HEK293 (cell line): ENCODE results near the gene MLH1.

Experiments used
- CTCF ChIA-PET: fragments of 350-600 bp; formaldehyde crosslinking; extraction: SDS; loops from one replicate; lab custom pipeline; 2021; ENCODE audit warnings: antibody characterized with exemption; lab: Yijun Ruan, JAX
- POLR2A ChIA-PET: fragments of 300-600 bp; formaldehyde crosslinking; extraction: SDS; loops from one replicate; lab custom pipeline; 2020; ENCODE audit warnings: antibody characterized with exemption, inconsistent platforms; lab: Yijun Ruan, JAX
- H3K27ac ChIP-seq: fragments of 200-500 bp; sonication (Bioruptor generic); 2 replicates; pipeline ENCODE4 v1.5.1; 2014; ENCODE audit warnings: low read depth, low read length, control low read depth, inconsistent platforms; ENCODE audit errors: extremely low read depth
- H3K36me3 ChIP-seq, 2 experiments: fragments of 200-500 bp in 1 of 2; sonication (Bioruptor generic) in 1 of 2; 1 replicate in 1 of 2; 2 replicates in 1 of 2; pipeline ENCODE4 v1.5.1; 2014 to 2017; ENCODE audit warnings: inconsistent platforms in 2 of 2, low read length in 2 of 2; ENCODE audit not compliant: control insufficient read depth in 2 of 2, insufficient read depth in 1 of 2
- H3K4me1 ChIP-seq: fragments of 200-500 bp; sonication (Bioruptor generic); 2 replicates; pipeline ENCODE4 v1.5.1; 2014; ENCODE audit warnings: mild to moderate bottlenecking, low read length, inconsistent platforms; ENCODE audit not compliant: control insufficient read depth, insufficient read depth
- H3K4me3 ChIP-seq: 2 replicates; pipeline ENCODE4 v1.5.1; 2011; ENCODE audit warnings: low read depth, mild to moderate bottlenecking, control low read depth, low read length, moderate library complexity
- H3K9me3 ChIP-seq: fragments of 200-500 bp; sonication (Bioruptor generic); 2 replicates; pipeline ENCODE4 v1.5.1; 2014; ENCODE audit warnings: low read depth, low read length, inconsistent platforms; ENCODE audit not compliant: control insufficient read depth, insufficient read depth
- GLIS1 ChIP-seq: fragments of 450-650 bp; formaldehyde crosslinking; IDR thresholded peaks from 2 replicates; pipeline ENCODE4 v1.5.1; 2016; ENCODE audit warnings: missing biosample characterization, missing genetic modification characterization
- KLF9 ChIP-seq: fragments of 450-650 bp; formaldehyde crosslinking; IDR thresholded peaks from 2 replicates; pipeline ENCODE4 v1.5.1; 2016; ENCODE audit warnings: missing biosample characterization, missing genetic modification characterization, low read depth
- ZBTB26 ChIP-seq: fragments of 450-650 bp; formaldehyde crosslinking; optimal IDR thresholded peaks from 2 replicates; pipeline ENCODE3; 2016; ENCODE audit warnings: missing biosample characterization, mild to moderate bottlenecking, missing genetic modification characterization
- ZBTB49 ChIP-seq: fragments of 450-650 bp; formaldehyde crosslinking; IDR thresholded peaks from 2 replicates; pipeline ENCODE4 v1.5.1; 2016; ENCODE audit warnings: missing biosample characterization, missing genetic modification characterization, low read depth
- ZBTB8A ChIP-seq: fragments of 450-650 bp; formaldehyde crosslinking; IDR thresholded peaks from 2 replicates; pipeline ENCODE4 v1.5.1; 2016; ENCODE audit warnings: missing biosample characterization, missing genetic modification characterization
- ZFP37 ChIP-seq: fragments of 450-650 bp; formaldehyde crosslinking; IDR thresholded peaks from 2 replicates; pipeline ENCODE4 v1.5.1; 2016; ENCODE audit warnings: missing biosample characterization, missing genetic modification characterization
- ZNF121 ChIP-seq: fragments of 450-650 bp; formaldehyde crosslinking; IDR thresholded peaks from 2 replicates; pipeline ENCODE4 v1.5.1; 2016; ENCODE audit warnings: missing biosample characterization, missing genetic modification characterization
- ZNF133 ChIP-seq: fragments of 450-650 bp; formaldehyde crosslinking; IDR thresholded peaks from 2 replicates; pipeline ENCODE4 v1.5.1; 2016; ENCODE audit warnings: missing biosample characterization, missing genetic modification characterization
- ZNF19 ChIP-seq: fragments of 450-650 bp; formaldehyde crosslinking; IDR thresholded peaks from 2 replicates; pipeline ENCODE4; 2016; ENCODE audit warnings: missing biosample characterization, missing genetic modification characterization, low read depth
- ZNF2 ChIP-seq: fragments of 450-650 bp; formaldehyde crosslinking; IDR thresholded peaks from 2 replicates; pipeline ENCODE4 v1.5.1; 2016; ENCODE audit warnings: missing biosample characterization, missing genetic modification characterization
- ZNF211 ChIP-seq: fragments of 450-650 bp; formaldehyde crosslinking; IDR thresholded peaks from 2 replicates; pipeline ENCODE4 v1.5.1; 2016; ENCODE audit warnings: low read depth, missing biosample characterization, missing genetic modification characterization
- ZNF214 ChIP-seq: fragments of 450-650 bp; formaldehyde crosslinking; IDR thresholded peaks from 2 replicates; pipeline ENCODE4 v1.5.1; 2017; ENCODE audit warnings: missing biosample characterization, mild to moderate bottlenecking, missing genetic modification characterization, borderline replicate concordance
- ZNF292 ChIP-seq: fragments of 450-650 bp; formaldehyde crosslinking; IDR thresholded peaks from 2 replicates; pipeline ENCODE4 v1.5.1; 2016; ENCODE audit warnings: low read depth, missing biosample characterization, missing genetic modification characterization, borderline replicate concordance
- ZNF510 ChIP-seq: fragments of 450-650 bp; formaldehyde crosslinking; IDR thresholded peaks from 2 replicates; pipeline ENCODE4 v1.5.1; 2018; ENCODE audit warnings: mild to moderate bottlenecking, missing genetic modification characterization, missing biosample characterization; ENCODE audit not compliant: insufficient replicate concordance
- ZNF623 ChIP-seq: fragments of 450-650 bp; formaldehyde crosslinking; IDR thresholded peaks from 2 replicates; pipeline ENCODE4 v1.5.1; 2016; ENCODE audit warnings: missing biosample characterization, missing genetic modification characterization
- ZNF704 ChIP-seq: fragments of 450-650 bp; formaldehyde crosslinking; IDR thresholded peaks from 2 replicates; pipeline ENCODE4 v1.5.1; 2016; ENCODE audit warnings: missing biosample characterization, missing genetic modification characterization
- ZNF830 ChIP-seq: fragments of 450-650 bp; IDR thresholded peaks from 2 replicates; pipeline ENCODE4 v1.5.0; 2018; ENCODE audit warnings: missing biosample characterization, missing genetic modification characterization, low read depth, mild to moderate bottlenecking, moderate library complexity
- ZNF843 ChIP-seq: fragments of 450-650 bp; formaldehyde crosslinking; IDR thresholded peaks from 2 replicates; pipeline ENCODE4 v1.5.1; 2016; ENCODE audit warnings: missing biosample characterization, missing genetic modification characterization

The MLH1 gene

GRCh38 chr3:36972163-36972562, 21.2 kb upstream of the MLH1 start:
- CTCF ChIA-PET, result interaction anchor here (0.6 to 1.2 kb wide), 2 partner anchors 13 to 478 kb away, joined by 3 to 5 read pairs; no protein-coding TSS in a partner anchor

GRCh38 chr3:36973139-36973538, 20.2 kb upstream of the MLH1 start:
- CTCF ChIA-PET, result interaction anchor here (0.6 kb wide), 1 partner anchor 90 kb away, joined by 3 read pairs; no protein-coding TSS in a partner anchor
- Histone ChIP-seq H3K36me3 (no peaks in the 10 kb centered on the region), H3K27ac (no peak overlapping the region), H3K4me3 (no peak overlapping the region), H3K9me3 (no peaks in the 10 kb centered on the region), H3K4me1 (no peaks in the 10 kb centered on the region)
- POLR2A ChIA-PET, result no interaction called here
- TF ChIP-seq ZNF19 (tag by site-specific recombination) (no peak), ZNF214 (no peak), KLF9 (tag by site-specific recombination) (no peak), ZNF623 (tag by site-specific recombination) (no peak), ZNF704 (tag by site-specific recombination) (no peak), ZNF510 (tag by site-specific recombination) (no peak), ZBTB49 (tag by site-specific recombination) (no peak), ZFP37 (tag by site-specific recombination) (no peak), ZNF2 (no peak), ZNF292 (no peak), ZNF211 (tag by site-specific recombination) (no peak), ZNF830 (tag by site-specific recombination) (no peak), GLIS1 (tag by site-specific recombination) (no peak)

More at GRCh38 chr3:36972163-36972562, 21.2 kb upstream of the MLH1 start:
- Histone ChIP-seq H3K36me3 (no peaks in the 10 kb centered on the region), H3K27ac (no peak overlapping the region), H3K4me1 (no peaks in the 10 kb centered on the region), H3K4me3 (no peak overlapping the region), H3K9me3 (no peaks in the 10 kb centered on the region)
- POLR2A ChIA-PET, result no interaction called here
- TF ChIP-seq ZNF510 (tag by site-specific recombination), result no peak
- TF ChIP-seq ZNF133, result no peak
- no peak for TF ChIP-seq ZNF843 (tag by site-specific recombination)
- TF ChIP-seq ZBTB26 (tag by site-specific recombination), result no peak

- H3K4me1 ChIP-seq, result no peaks in the 10 kb centered on the region
- TF ChIP-seq ZBTB8A (tag by site-specific recombination), result no peak
- TF ChIP-seq ZNF2, result no peak
- 0 out of 2 replicates have a peak, but pooled peaks have one; percentile 9 for TF ChIP-seq ZNF121 (tag by site-specific recombination)
- TF ChIP-seq, all 188 proteins: peak for 1
- Histone ChIP-seq H3K36me3 (peaks cover 3 to 38% of the 10 kb centered on the region in 2 experiments; a peak in 2 of 3 replicates), H3K4me3 (no peak overlapping the region), H3K9me3 (no peaks in the 10 kb centered on the region), H3K27ac (no peak overlapping the region)
- ChIA-PET CTCF (no interaction called here), POLR2A (interaction anchor here (1.8 kb wide), 1 partner anchor 12 kb away, joined by 7 read pairs; the partner anchor contains the start of genes EPM2AIP1 and MLH1)
These were observed 12.3 kb upstream of the MLH1 start for GRCh38 chr3:36981006-36981405.
